Fibroblast of mammary gland (primary cell): ENCODE measurements around the gene PHF21A.
"Not testable (repeated sequence)": the region's sequence is repeated elsewhere in the genome, so short reads cannot be mapped to it uniquely, and the experiment has no call there.

Experiments
- DNase-seq: peaks from one replicate; pipeline ENCODE4 v3.0.0-alpha.2; 2010; ENCODE audit warnings: low read depth
- H3K4me3 ChIP-seq: 2 replicates; pipeline ENCODE4 v1.5.1; 2011; ENCODE audit warnings: low read depth, mild to moderate bottlenecking, low read length, moderate library complexity; ENCODE audit not compliant: control insufficient read depth
- TF ChIP-seq, protein P1 (sequence below): conservative IDR thresholded peaks from 2 replicates; pipeline ENCODE4 v1.5.1; 2011; ENCODE audit warnings: low read depth, low read length, inconsistent platforms; ENCODE audit not compliant: control insufficient read depth, insufficient read depth

Gene PHF21A

DNA sequence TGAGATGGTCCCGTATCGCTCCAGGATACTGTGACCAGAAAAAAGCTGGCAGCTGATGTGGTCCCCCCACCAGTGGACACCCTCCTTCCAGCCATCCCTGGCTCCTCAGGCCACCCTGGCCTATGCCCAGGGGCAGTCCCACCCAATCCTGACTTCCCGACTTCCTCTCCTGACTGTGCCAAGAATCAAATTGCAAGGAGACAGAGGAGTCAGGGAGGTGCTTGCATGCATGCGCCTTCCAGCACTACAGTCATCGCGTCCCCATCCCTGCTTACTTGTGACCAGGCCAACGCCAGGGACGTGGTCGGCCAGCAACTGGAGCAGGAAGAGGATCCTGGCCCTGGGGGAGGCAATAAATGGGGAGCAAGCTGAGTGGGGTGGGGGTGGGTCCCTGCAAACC lies 210.6 kb downstream of the PHF21A start:
- TF ChIP-seq, protein P1, sequence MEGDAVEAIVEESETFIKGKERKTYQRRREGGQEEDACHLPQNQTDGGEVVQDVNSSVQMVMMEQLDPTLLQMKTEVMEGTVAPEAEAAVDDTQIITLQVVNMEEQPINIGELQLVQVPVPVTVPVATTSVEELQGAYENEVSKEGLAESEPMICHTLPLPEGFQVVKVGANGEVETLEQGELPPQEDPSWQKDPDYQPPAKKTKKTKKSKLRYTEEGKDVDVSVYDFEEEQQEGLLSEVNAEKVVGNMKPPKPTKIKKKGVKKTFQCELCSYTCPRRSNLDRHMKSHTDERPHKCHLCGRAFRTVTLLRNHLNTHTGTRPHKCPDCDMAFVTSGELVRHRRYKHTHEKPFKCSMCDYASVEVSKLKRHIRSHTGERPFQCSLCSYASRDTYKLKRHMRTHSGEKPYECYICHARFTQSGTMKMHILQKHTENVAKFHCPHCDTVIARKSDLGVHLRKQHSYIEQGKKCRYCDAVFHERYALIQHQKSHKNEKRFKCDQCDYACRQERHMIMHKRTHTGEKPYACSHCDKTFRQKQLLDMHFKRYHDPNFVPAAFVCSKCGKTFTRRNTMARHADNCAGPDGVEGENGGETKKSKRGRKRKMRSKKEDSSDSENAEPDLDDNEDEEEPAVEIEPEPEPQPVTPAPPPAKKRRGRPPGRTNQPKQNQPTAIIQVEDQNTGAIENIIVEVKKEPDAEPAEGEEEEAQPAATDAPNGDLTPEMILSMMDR, result no peak
- no peak for DNase-seq
- no peak overlapping the region for H3K4me3 ChIP-seq

DNA sequence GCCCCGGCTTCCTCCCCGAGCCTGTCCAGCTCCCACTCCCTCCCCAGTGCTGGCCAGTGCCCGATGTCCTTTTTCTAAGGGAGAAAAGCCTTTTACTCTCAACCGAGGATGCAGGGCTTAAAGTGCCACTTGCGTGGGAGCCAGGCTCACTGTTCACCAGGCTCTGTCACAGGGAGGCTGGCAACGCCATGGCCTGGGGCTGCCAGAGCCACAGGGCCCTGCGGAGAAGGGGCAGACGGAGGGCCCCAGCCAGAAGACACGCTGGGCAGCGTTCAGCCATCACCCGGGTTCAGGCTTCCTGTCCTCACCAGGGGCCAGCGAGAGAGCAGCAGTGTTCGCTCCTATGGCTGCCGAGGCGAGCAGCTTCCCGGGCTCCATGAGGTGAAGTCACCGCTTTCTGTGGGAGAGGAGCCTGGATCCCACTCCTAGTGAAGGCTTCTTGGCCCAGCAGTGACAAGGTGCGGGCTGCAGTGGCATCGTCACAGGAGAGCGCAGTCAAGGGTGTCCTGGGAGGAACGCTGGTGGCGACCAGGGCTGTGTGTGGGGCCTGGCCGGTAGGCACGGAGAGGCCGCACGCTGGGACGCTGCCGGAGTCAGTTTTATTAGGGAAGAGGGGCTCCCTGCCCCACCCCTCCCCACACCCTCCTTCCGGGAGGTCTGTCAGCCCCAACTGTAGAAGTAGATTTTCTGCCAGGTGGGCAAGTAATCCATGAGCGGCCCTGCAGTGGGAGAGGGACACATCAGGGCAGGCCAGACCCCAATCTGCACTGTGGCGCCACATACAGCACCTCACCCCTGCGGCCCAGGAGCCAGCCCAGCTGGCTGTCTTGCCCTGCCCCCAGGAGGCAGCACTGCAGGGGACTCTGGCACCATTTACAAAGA lies 211.4 kb downstream of the PHF21A start:
- TF ChIP-seq, protein P1, result no peak
- DNase-seq, result no peak
- no peak overlapping the region for H3K4me3 ChIP-seq

DNA sequence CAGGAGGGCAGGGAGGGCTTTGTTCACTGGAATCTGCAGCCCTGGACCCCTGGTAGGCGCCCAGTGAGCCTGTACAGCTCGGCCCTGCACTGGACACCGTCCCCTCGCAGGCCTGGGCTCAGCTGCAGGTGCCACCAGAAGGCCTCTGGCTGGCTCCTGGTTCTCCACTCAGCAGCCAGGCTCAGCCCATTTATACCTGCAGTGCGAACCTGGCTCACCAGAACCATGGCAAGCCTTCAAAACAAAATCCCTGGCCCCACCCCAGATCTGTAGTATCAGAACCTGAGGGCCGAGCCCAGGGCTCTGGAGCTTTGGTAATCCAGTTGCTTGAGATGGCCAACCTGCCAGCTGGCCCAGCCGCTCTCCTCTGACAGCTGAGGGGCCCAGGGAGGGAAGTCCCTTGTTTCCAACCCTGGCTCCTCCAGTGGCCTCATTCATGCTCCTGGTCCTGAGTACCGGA lies 213.3 kb downstream of the PHF21A start:
- no peak for DNase-seq
- no peak overlapping the region for H3K4me3 ChIP-seq
- TF ChIP-seq, protein P1, result no peak

DNA sequence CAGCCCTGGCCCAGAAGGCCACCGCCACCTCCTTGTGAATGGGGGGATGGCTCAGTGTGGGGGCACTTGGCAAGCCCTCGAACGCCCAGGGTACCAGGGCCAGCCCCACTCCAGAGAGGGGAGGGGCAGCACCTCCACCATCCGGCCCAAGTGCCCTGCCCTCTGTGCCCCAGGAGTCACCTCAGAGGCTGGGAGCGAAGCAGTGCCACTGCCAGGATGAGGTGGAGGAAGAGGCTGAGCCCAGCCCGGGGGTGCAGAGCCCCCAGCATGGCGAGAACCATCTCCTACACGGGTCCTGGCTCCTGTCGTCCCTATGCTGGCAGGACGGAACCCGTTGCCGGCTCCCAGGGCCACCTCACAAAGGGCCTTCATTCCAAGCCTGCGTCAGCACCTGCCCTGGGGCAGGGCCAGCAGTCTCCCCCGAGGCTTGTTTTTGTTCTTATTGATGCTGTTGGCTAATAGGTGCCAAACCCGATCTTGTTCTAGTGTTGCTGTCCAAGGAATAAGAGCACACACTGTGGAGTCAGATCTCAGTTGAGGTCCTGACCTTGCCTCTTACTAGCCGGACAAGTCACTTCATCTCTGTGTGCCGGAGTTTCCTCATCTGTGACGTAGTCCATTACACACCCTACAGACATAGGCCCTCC lies 214.2 kb downstream of the PHF21A start, which contains the start of gene FREY1:
Gene FREY1 (minus strand): TSS at position 307 of the 647 bp plus-strand sequence. CDS start 26 bp downstream, at position 281.
- peak; percentile 39 for DNase-seq
- TF ChIP-seq, protein P1, result no peak
- no peak within 1 kb of the TSS for H3K4me3 ChIP-seq

DNA sequence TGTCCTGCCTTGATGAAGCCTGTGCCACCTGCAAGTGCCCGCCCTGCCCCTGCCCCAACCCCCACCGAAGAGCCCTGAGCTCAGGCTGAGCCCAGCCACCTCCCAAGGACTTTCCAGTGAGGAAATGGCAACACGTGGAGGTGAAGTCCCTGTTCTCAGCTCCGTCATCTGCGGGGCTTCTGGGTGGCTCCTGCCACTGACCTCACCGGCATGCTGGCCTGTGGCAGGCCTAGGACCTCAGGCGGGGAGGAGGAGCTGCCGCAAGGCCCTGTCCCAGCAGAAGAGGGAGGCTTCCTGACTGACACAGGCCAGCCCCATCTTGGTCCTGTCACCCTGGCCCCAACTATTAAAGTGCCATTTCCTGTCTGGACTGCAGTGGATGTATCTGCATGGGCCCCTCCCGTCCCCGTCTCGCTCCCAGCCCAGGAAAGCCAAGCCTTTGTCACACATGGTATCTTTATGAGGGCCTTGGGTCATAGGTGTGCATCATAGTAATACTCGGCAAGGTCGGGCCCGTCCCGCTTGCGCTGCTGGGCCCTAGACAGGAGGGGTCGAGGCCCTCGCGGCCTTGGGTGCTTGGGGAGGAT lies 215.1 kb downstream of the PHF21A start:
- no peak overlapping the region for H3K4me3 ChIP-seq
- DNase-seq, result no peak
- TF ChIP-seq, protein P1, result no peak

DNA sequence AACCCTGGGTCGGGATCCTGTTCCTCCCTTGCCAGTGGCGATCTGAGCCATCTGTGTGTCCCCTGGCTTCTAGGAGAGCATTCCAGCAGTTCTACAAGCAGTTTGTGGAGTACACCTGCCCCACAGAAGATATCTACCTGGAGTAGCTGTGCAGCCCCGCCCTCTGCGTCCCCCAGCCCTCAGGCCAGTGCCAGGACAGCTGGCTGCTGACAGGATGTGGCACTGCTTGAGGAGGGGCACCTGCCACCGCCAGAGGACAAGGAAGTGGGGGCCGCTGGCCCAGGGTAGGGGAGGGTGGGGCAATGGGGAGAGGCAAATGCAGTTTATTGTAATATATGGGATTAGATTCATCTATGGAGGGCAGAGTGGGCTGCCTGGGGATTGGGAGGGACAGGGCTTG lies 215.7 kb downstream of the PHF21A start:
- DNase-seq, H3K4me3 ChIP-seq: not testable (repeated sequence)

DNA sequence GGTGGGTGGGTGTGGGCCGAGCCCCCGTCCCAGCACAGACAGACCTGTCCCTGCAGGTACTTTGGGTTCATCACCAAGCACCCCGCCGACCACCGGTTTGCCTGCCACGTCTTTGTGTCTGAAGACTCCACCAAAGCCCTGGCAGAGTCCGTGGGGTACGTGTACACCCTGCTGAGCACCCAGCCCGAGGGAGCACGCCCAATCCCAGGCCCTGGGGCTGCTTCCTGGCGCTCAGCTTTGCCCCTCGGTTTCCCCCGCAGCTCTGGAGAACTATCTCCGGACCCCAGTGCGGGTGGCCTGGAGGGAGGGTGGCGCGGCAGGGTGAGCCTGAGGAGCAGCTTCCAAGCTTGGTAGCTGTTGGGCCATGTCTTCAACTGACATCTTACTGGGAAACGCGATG lies 216.2 kb downstream of the PHF21A start:
- TF ChIP-seq, protein P1, result no peak
- no peak overlapping the region for H3K4me3 ChIP-seq
- no peak for DNase-seq
